Stimulated activated effector memory CD8-positive, alpha-beta T cell treated with anti-CD3 and anti-CD28 coated beads, Interleukin-12 subunit alpha, Interleukin-12 subunit beta, amount 100 ng/mL, for 72 hours (primary cell): ENCODE data around the gene HOXC10.

ENCODE experiments used
- ATAC-seq: fragments of 150-1000 bp; cut with Tn5 transposase; 2 replicates; pipeline ENCODE4 v1.10.0; 2021
- DNase-seq, 2 donors: peaks; one replicate each; pipeline ENCODE4 v3.0.0; 2021 to 2022; ENCODE audit warnings: low spot score in 2 of 2
- H3K27ac Mint-ChIP-seq: one replicate; pipeline ENCODE4 v1.8.0; 2022; ENCODE audit warnings: mild to moderate bottlenecking, mixed read lengths
- H3K36me3 Mint-ChIP-seq: one replicate; pipeline ENCODE4 v1.8.0; 2022; ENCODE audit warnings: mild to moderate bottlenecking, mixed read lengths
- H3K4me1 Mint-ChIP-seq: one replicate; pipeline ENCODE4 v1.8.0; 2022; ENCODE audit warnings: mixed read lengths
- H3K4me3 Mint-ChIP-seq: one replicate; pipeline ENCODE4 v1.8.0; 2022; ENCODE audit warnings: mild to moderate bottlenecking, mixed read lengths
- H3K9me3 Mint-ChIP-seq: one replicate; pipeline ENCODE4 v1.8.0; 2022; ENCODE audit warnings: mixed read lengths

The HOXC10 gene

GRCh38 chr12:54024581-54025305, 39.8 kb downstream of the HOXC10 start:
- no peak overlapping the region for H3K27ac Mint-ChIP-seq
- no peak for ATAC-seq
- no peaks in the 10 kb centered on the region for H3K9me3 Mint-ChIP-seq
- H3K36me3 Mint-ChIP-seq, result peaks cover 6% of the 10 kb centered on the region
- no peak for DNase-seq
- peaks cover 22% of the 10 kb centered on the region for H3K4me1 Mint-ChIP-seq
- H3K4me3 Mint-ChIP-seq, result no peak overlapping the region

DNA sequence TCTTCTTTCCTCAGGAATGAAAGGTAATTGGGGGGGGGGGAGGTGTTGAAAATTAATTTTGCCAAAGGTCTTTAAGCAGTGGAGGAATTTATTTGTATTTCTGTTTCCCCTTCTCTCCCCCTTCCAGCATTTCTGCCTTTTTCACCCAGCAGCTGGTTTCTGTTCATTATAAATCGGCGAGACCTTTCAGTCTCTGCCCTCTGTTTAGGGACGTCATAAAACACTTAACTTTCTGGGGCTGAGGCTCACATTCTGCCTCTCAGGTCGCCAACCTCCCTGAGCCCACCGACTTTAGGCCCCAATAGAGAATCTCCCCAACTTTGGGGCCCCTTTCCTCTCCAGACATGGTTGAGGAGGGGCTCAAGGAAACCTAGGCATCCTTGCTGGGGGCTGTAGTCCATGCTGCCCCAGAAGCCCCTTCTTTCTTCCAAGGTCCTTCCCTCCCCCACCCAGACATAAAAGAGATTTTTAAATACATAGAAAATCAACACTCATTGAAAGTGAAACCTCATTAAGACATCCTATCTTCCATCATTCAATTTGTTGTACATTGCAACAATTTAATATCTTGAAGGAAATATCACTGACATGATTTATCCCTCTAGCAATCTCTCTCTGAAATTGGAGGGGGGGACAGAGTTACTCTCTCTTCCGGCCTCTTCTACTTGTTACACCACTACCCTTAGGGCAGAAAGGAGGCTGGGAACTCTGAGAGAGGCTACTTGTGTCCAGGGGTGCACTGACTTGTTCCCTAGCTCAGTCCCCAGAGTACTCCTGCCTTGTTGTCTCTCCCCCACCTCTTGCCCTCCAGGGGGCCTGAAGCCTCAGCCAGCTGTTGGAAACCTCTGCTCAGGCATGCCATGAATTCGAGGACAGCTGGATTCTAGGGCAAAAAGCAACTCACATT, 40.8 kb downstream of the HOXC10 start:
- Mint-ChIP-seq H3K4me3 (no peak overlapping the region), H3K27ac (no peak overlapping the region), H3K9me3 (no peaks in the 10 kb centered on the region), H3K36me3 (peaks cover 6% of the 10 kb centered on the region), H3K4me1 (peaks cover 17% of the 10 kb centered on the region)
- DNase-seq (no peak), ATAC-seq (no peak)

- Mint-ChIP-seq H3K4me3 (no peak overlapping the region), H3K9me3 (no peaks in the 10 kb centered on the region), H3K27ac (no peak overlapping the region), H3K4me1 (peaks cover 11% of the 10 kb centered on the region), H3K36me3 (peaks cover 6% of the 10 kb centered on the region)
- no peak for ATAC-seq
- no peak for DNase-seq
Observed at GRCh38 chr12:54026640-54027441, 41.9 kb downstream of the HOXC10 start.

DNA sequence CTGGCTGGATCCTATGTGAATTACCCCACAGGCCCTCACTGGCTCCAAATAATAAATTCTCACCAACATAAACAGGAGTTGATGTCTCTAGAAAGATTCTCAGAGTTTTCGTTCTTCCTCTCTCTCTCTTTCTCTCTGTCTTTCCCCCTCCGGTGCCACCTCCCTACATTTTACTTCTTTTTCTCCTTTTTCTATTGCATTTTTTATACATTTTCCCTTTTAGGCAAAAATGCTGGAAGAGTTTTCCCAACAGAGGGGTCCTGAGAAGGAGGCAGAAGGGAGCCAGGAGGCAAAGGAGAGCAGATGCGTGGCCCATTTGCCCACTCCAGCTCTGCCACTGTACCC, 42.5 kb downstream of the HOXC10 start:
- Mint-ChIP-seq H3K9me3 (no peaks in the 10 kb centered on the region), H3K4me1 (peaks cover 11% of the 10 kb centered on the region), H3K36me3 (peaks cover 6% of the 10 kb centered on the region), H3K27ac (no peak overlapping the region), H3K4me3 (no peak overlapping the region)
- ATAC-seq, result no peak
- DNase-seq, result no peak

GRCh38 chr12:54028314-54029201, 43.6 kb downstream of the HOXC10 start, which contains the start of gene HOXC6:
Gene HOXC6, plus strand, starts transcription at chr12:54028440. Its CDS starts 82 bp downstream, at chr12:54028522.
- no peak within 1 kb of the TSS for H3K27ac Mint-ChIP-seq
- H3K4me3 Mint-ChIP-seq, result peak within 1 kb of the TSS; percentile 6
- no peaks in the 10 kb centered on the region for H3K9me3 Mint-ChIP-seq

GRCh38 chr12:54029529-54030441, 44.8 kb downstream of the HOXC10 start:
- H3K4me3 Mint-ChIP-seq, result no peak overlapping the region
- H3K9me3 Mint-ChIP-seq, result no peaks in the 10 kb centered on the region
- no peak overlapping the region for H3K27ac Mint-ChIP-seq
- DNase-seq (no peak), ATAC-seq (no peak)
- H3K36me3 Mint-ChIP-seq, result peaks cover 6% of the 10 kb centered on the region
- peaks cover 23% of the 10 kb centered on the region for H3K4me1 Mint-ChIP-seq

More at GRCh38 chr12:54028314-54029201, 43.6 kb downstream of the HOXC10 start, which contains the start of gene HOXC6:
- no peak for DNase-seq
- peaks cover 6% of the 10 kb centered on the region for H3K36me3 Mint-ChIP-seq
- ATAC-seq, result no peak
- H3K4me1 Mint-ChIP-seq, result peaks cover 20% of the 10 kb centered on the region

GRCh38 chr12:54030442-54030801, 45.5 kb downstream of the HOXC10 start:
- peaks cover 27% of the 10 kb centered on the region for H3K4me1 Mint-ChIP-seq
- ATAC-seq (no peak), DNase-seq (no peak)
- H3K36me3 Mint-ChIP-seq, result peaks cover 6% of the 10 kb centered on the region
- no peak overlapping the region for H3K27ac Mint-ChIP-seq
- no peak overlapping the region for H3K4me3 Mint-ChIP-seq
- no peaks in the 10 kb centered on the region for H3K9me3 Mint-ChIP-seq

- peaks cover 6% of the 10 kb centered on the region for H3K36me3 Mint-ChIP-seq
- ATAC-seq (no peak), DNase-seq (no peak)
- no peaks in the 10 kb centered on the region for H3K9me3 Mint-ChIP-seq
- no peak overlapping the region for H3K4me3 Mint-ChIP-seq
- H3K27ac Mint-ChIP-seq, result no peak overlapping the region
- peaks cover 24% of the 10 kb centered on the region for H3K4me1 Mint-ChIP-seq
Observed at GRCh38 chr12:54030889-54031471, 46.0 kb downstream of the HOXC10 start.

- no peak for ATAC-seq
- DNase-seq, result no peak
- H3K4me1 Mint-ChIP-seq, result peaks cover 22% of the 10 kb centered on the region
- H3K4me3 Mint-ChIP-seq, result no peak overlapping the region
- H3K27ac Mint-ChIP-seq, result no peak overlapping the region
- H3K9me3 Mint-ChIP-seq, result no peaks in the 10 kb centered on the region
- peaks cover 6% of the 10 kb centered on the region for H3K36me3 Mint-ChIP-seq
Observed at GRCh38 chr12:54031480-54031879, 46.5 kb downstream of the HOXC10 start.

- Mint-ChIP-seq H3K4me3 (peak overlapping the region; percentile 71), H3K9me3 (no peaks in the 10 kb centered on the region), H3K27ac (no peak overlapping the region), H3K36me3 (peaks cover 2% of the 10 kb centered on the region), H3K4me1 (peaks cover 18% of the 10 kb centered on the region)
- no peak for ATAC-seq
- no peak for DNase-seq
Observed at GRCh38 chr12:54032086-54032619, 47.2 kb downstream of the HOXC10 start.

DNA sequence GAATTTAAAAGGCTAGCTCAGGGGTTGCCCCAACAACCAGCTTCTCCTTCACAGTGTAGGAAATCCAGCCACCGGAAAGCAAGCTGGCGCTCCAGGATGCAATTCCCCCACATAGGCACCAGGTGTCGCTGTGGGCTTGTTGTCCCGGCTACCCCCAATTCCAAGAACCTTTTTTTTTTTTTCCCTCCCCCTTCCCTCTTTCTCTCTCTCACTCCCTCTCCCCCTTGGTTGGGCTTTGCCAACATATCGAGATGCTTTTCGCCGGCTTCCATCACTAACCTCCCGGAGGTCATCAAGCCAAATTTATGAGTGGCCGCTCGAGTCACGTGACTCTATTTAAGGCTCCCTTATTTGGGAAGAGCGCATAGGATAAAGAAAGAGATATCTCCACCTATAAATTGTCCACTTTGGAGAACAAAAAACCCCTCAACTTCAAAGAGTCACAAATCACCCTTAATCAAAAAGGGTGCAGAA, 47.7 kb downstream of the HOXC10 start, which contains the start of gene HOXC5:
Gene HOXC5, plus strand, starts transcription at position 424 of the 474 bp plus-strand sequence. CDS start 73 bp downstream, outside the sequence.
- Mint-ChIP-seq H3K36me3 (no peaks in the 10 kb centered on the region), H3K27ac (no peak within 1 kb of the TSS), H3K4me1 (peaks cover 16% of the 10 kb centered on the region), H3K4me3 (peak within 1 kb of the TSS; percentile 71), H3K9me3 (no peaks in the 10 kb centered on the region)
- DNase-seq (peak; percentile 55 to 83), ATAC-seq (peak; percentile 29)

- no peaks in the 10 kb centered on the region for H3K36me3 Mint-ChIP-seq
- H3K9me3 Mint-ChIP-seq, result no peaks in the 10 kb centered on the region
- H3K27ac Mint-ChIP-seq, result no peak overlapping the region
- peak overlapping the region; percentile 71 for H3K4me3 Mint-ChIP-seq
- peak in 1 of 2 donors; percentile 69 for DNase-seq
- H3K4me1 Mint-ChIP-seq, result peaks cover 16% of the 10 kb centered on the region
- ATAC-seq, result peak; percentile 50
Observed at GRCh38 chr12:54033106-54033979, 48.4 kb downstream of the HOXC10 start.
